K562 (cell line): ENCODE measurements around the gene RPL34. TPM values are rescaled to one million over a fixed set of nuclear protein-coding genes. Genes with fewer than 3 reads are reported as not detected.

ENCODE experiments used
- ATAC-seq: fragments of 200-7000 bp; cut with Tn5 transposase; 3 replicates; pipeline ENCODE4 v1.9.1; 2020; ENCODE audit warnings: moderate library complexity
- BruUV-seq: library from RNA; stranded (reverse); fragments of 400-500 nt; replicated peaks from 2 replicates; lab custom pipeline; 2021; lab: Mats Ljungman, UMichigan
- CTCF ChIA-PET: fragments of 300-600 bp; formaldehyde crosslinking; extraction: SDS; loops from one replicate; lab custom pipeline; 2021; ENCODE audit warnings: low intra/inter-chr PET ratio; lab: Yijun Ruan, JAX
- POLR2A ChIA-PET: fragments of 300-600, 350-650 bp; sonication (Branson Sonifier 250); formaldehyde crosslinking; extraction: SDS; loops from one replicate; lab custom pipeline; 2021; ENCODE audit warnings: antibody characterized with exemption, inconsistent platforms; lab: Yijun Ruan, JAX
- DNase-seq, 4 experiments: peaks; one replicate each; pipeline versions ENCODE4 v3.0.0 to v3.0.0-alpha.2; 2011 to 2018; ENCODE audit warnings: low spot score in 3 of 4, mixed read lengths in 3 of 4; ENCODE audit errors: extremely low read depth in 1 of 4
- FAIRE-seq: peaks from 2 replicates; lab custom pipeline; 2011; peaks lifted over from hg19 to GRCh38; lab: Jason Lieb, UNC
- H2AFZ ChIP-seq: 2 replicates; pipeline ENCODE4 v1.6.0; 2011; ENCODE audit warnings: low read depth, low read length, control low read depth, inconsistent platforms
- H3K27ac ChIP-seq: fragments of 200-600 bp; 3 replicates; pipeline ENCODE4 v1.8.0; 2011; ENCODE audit warnings: low read depth, mild to moderate bottlenecking, control low read depth, inconsistent platforms, low read length, moderate library complexity, mixed read lengths; ENCODE audit errors: extremely low read depth
- H3K27me3 ChIP-seq, 2 experiments: fragments of 300-600 bp in 1 of 2; 2 replicates in 1 of 2; 3 replicates in 1 of 2; pipeline versions ENCODE4 v1.6.0 to v1.8.0; 2011; ENCODE audit warnings: inconsistent platforms in 2 of 2, low read length in 2 of 2, mild to moderate bottlenecking in 1 of 2, mixed read lengths in 1 of 2, moderate library complexity in 1 of 2; ENCODE audit not compliant: control insufficient read depth in 2 of 2, insufficient read depth in 2 of 2
- H3K36me3 ChIP-seq: fragments of 300-600 bp; 3 replicates; pipeline ENCODE4 v1.8.0; 2011; ENCODE audit warnings: mild to moderate bottlenecking, low read length, inconsistent platforms; ENCODE audit not compliant: control insufficient read depth, insufficient read depth
- H3K4me1 ChIP-seq, 2 experiments: fragments of 200-600 bp in 1 of 2; replicated peaks in 1 of 2; 2 replicates in 1 of 2; 3 replicates in 1 of 2; pipeline versions ENCODE4 v1.5.1 to v1.8.0; 2011; ENCODE audit warnings: inconsistent platforms in 2 of 2, low read length in 2 of 2, mild to moderate bottlenecking in 1 of 2, mixed read lengths in 1 of 2, moderate library complexity in 1 of 2; ENCODE audit not compliant: control insufficient read depth in 2 of 2, insufficient read depth in 2 of 2
- H3K4me2 ChIP-seq: 2 replicates; pipeline ENCODE4 v1.6.1; 2011; ENCODE audit warnings: low read length, control low read depth, inconsistent platforms, mixed read lengths; ENCODE audit not compliant: insufficient read depth
- H3K4me3 ChIP-seq: fragments of 200-600 bp; sonication (generic), shearing (Covaris generic); 2 replicates; pipeline ENCODE4 v1.5.1; 2016; ENCODE audit warnings: control low read depth, inconsistent platforms
- H3K79me2 ChIP-seq: fragments of 200-600 bp; 3 replicates; pipeline ENCODE4 v1.8.0; 2011; ENCODE audit warnings: low read length, inconsistent platforms; ENCODE audit not compliant: control insufficient read depth, insufficient read depth
- H3K9ac ChIP-seq, 2 experiments: 2 replicates each; pipeline versions ENCODE4 v1.6.0 to v1.6.1; 2011; ENCODE audit warnings: low read depth in 2 of 2, low read length in 2 of 2, control low read depth in 1 of 2, inconsistent platforms in 1 of 2, mild to moderate bottlenecking in 1 of 2, mixed read lengths in 1 of 2; ENCODE audit not compliant: insufficient read depth in 1 of 2
- H3K9me1 ChIP-seq: one replicate; pipeline ENCODE4 v1.6.0; 2011; ENCODE audit warnings: inconsistent platforms, mild to moderate bottlenecking, low read length, moderate library complexity; ENCODE audit not compliant: control insufficient read depth, insufficient read depth
- H3K9me3 ChIP-seq: replicated peaks from 2 replicates; pipeline ENCODE4 v1.5.1; 2011; ENCODE audit warnings: low read depth, low read length, inconsistent platforms; ENCODE audit not compliant: control insufficient read depth, insufficient read depth
- H4K20me1 ChIP-seq: replicated peaks from 2 replicates; pipeline ENCODE4 v1.6.1; 2011; ENCODE audit warnings: low read length, inconsistent platforms, mixed read lengths; ENCODE audit not compliant: control insufficient read depth, insufficient read depth
- BRD4 ChIP-seq: fragments of 200-600 bp; sonication (generic); IDR thresholded peaks from 2 replicates; pipeline ENCODE4 v1.6.1; 2017; ENCODE audit warnings: inconsistent platforms
- C11orf30 ChIP-seq: fragments of 450-650 bp; IDR thresholded peaks from 2 replicates; pipeline ENCODE4 v1.6.1; 2016; ENCODE audit warnings: low read depth, mild to moderate bottlenecking
- CREM ChIP-seq: IDR thresholded peaks from 2 replicates; pipeline ENCODE4 v1.6.1; 2014; ENCODE audit warnings: antibody characterized with exemption, low read depth
- FOXP4 ChIP-seq: sonication (generic); formaldehyde crosslinking; IDR thresholded peaks from 2 replicates; pipeline ENCODE4 v1.8.0; 2022; ENCODE audit warnings: mild to moderate bottlenecking, missing genetic modification reagents, borderline replicate concordance
- IRF2 ChIP-seq: sonication (generic); formaldehyde crosslinking; IDR thresholded peaks from 2 replicates; pipeline ENCODE4 v1.8.1; 2022; ENCODE audit warnings: mild to moderate bottlenecking, missing genetic modification reagents
- MEF2A ChIP-seq: IDR thresholded peaks from 2 replicates; pipeline ENCODE4 v1.6.1; 2011; ENCODE audit warnings: low read depth, mild to moderate bottlenecking, low read length, moderate library complexity; ENCODE audit not compliant: control insufficient read depth
- MTF1 ChIP-seq: fragments of 250-450 bp; sonication (Bioruptor Pico); IDR thresholded peaks from 2 replicates; pipeline ENCODE4 v1.9.0; 2021; ENCODE audit warnings: moderate library complexity, mild to moderate bottlenecking, inconsistent platforms, borderline replicate concordance
- POLR2A ChIP-seq: fragments of 450-650 bp; conservative IDR thresholded peaks from 2 replicates; pipeline ENCODE4 v1.6.1; 2016
- RBM17 ChIP-seq: fragments of 200-400 bp; formaldehyde crosslinking; IDR thresholded peaks from 2 replicates; pipeline ENCODE4 v1.6.1; 2017; ENCODE audit warnings: low read depth, mild to moderate bottlenecking, low read length, borderline replicate concordance
- TCFL5 ChIP-seq: fragments of 250-450 bp; sonication (Bioruptor Pico); conservative IDR thresholded peaks from 2 replicates; pipeline ENCODE4 v1.6.1; 2021; ENCODE audit warnings: mild to moderate bottlenecking, moderate library complexity, matching md5 sums
- ZBTB17 ChIP-seq: fragments of 450-650 bp; formaldehyde crosslinking; IDR thresholded peaks from 2 replicates; pipeline ENCODE4 v1.4.0; 2020; ENCODE audit warnings: mild to moderate bottlenecking
- ZNF143 ChIP-seq: sonication (generic); formaldehyde crosslinking; IDR thresholded peaks from 2 replicates; pipeline ENCODE4 v1.9.0; 2022; ENCODE audit warnings: mild to moderate bottlenecking, missing genetic modification reagents
- ZNF668 ChIP-seq: fragments of 250-450 bp; sonication (Bioruptor Pico); IDR thresholded peaks from 2 replicates; pipeline ENCODE4 v1.8.0; 2022; ENCODE audit warnings: mild to moderate bottlenecking, inconsistent platforms
- ZNF695 ChIP-seq: fragments of 450-650 bp; formaldehyde crosslinking; IDR thresholded peaks from 2 replicates; pipeline ENCODE4 v1.4.0; 2020; ENCODE audit warnings: mild to moderate bottlenecking, moderate library complexity
- ZNF699 ChIP-seq: fragments of 250-450 bp; sonication (Bioruptor Pico); IDR thresholded peaks from 2 replicates; pipeline ENCODE4 v1.8.0; 2021; ENCODE audit warnings: mild to moderate bottlenecking, moderate library complexity; ENCODE audit not compliant: insufficient replicate concordance
- ZNF76 ChIP-seq: fragments of 250-450 bp; sonication (Bioruptor Pico); IDR thresholded peaks from 2 replicates; pipeline ENCODE4 v1.4.0; 2020; ENCODE audit warnings: mild to moderate bottlenecking, moderate library complexity, borderline replicate concordance
- WGBS: fragments of 100-300 bp; shearing (Covaris generic); methylation state at CpG from one replicate; pipeline ENCODE4 v1.1.6; 2016; ENCODE audit warnings: low coverage, mixed read lengths; ENCODE audit not compliant: insufficient coverage; ENCODE audit errors: missing lambda C conversion rate; 5-methylcytosine and 5-hydroxymethylcytosine counted together
- in situ Hi-C: fragments of 300-500 bp; cut with MboI; formaldehyde crosslinking; loops from 4 replicates; pipeline ENCODE4 v1.15.0; 2018; ENCODE audit warnings: inconsistent platforms, mixed read lengths
- intact Hi-C: fragments of 100-400 bp; cut with micrococcal nuclease; formaldehyde crosslinking; loops from 2 replicates; pipeline ENCODE4 v1.14.2; 2022
- polyA plus RNA-seq, 8 experiments: library from polyadenylated mRNA; depleted of rRNA in 4 of 8; stranded (reverse) in 5 of 8; unstranded in 3 of 8; fragments of >200 nt; fragmentation: Nextera tagmentation in 2 of 8; fragmentation: Illumina TruSeq in 1 of 8; extraction: Ambion mirVana in 2 of 8; extraction: Trizol in 1 of 8; gene quantifications; 2 replicates each; pipeline versions ENCODE4 v1.2.1 to v1.2.3, GENCODE V29; 2011 to 2014; ENCODE audit warnings: inconsistent platforms in 1 of 8, missing spikeins in 1 of 8
- total RNA-seq, 7 experiments: library from RNA; depleted of rRNA in 6 of 7; stranded (reverse); fragments of >200 nt in 6 of 7; fragmentation: Illumina TruSeq in 2 of 7; extraction: Trizol in 2 of 7; gene quantifications; 2 replicates each; pipeline versions ENCODE4 v1.2.1 to v1.2.3, GENCODE V29; 2011 to 2021; ENCODE audit warnings: low replicate concordance in 1 of 7

The RPL34 gene
- total and polyA plus RNA-seq, 9 of the 15 experiments (the other 6 are each of a cell fraction or from before 2014, with no cell fraction given), result 1,612 to 4,502 (median 2,593) TPM

GRCh38 chr4:108635070-108635655 lies 14.8 kb downstream of the RPL34 start:
- TF ChIP-seq POLR2A, result 0 out of 2 replicates have a peak, but pooled peaks have one; percentile 19
- no peak for TF ChIP-seq ZNF699
- TF ChIP-seq, all 486 proteins: peak for 1
- in situ Hi-C loops (no loop called here), intact Hi-C loops (no loop called here)
- Histone ChIP-seq H3K9me3 (no peaks in the 10 kb centered on the region), H3K27me3 (no peaks in the 10 kb centered on the region), H3K9ac (no peak overlapping the region), H3K4me3 (no peak overlapping the region), H3K79me2 (no peaks in the 10 kb centered on the region), H3K36me3 (peaks cover 59% of the 10 kb centered on the region), H3K4me1 (no peaks in the 10 kb centered on the region), H3K4me2 (no peak overlapping the region), H4K20me1 (no peaks in the 10 kb centered on the region), H3K27ac (no peak overlapping the region), H3K9me1 (no peaks in the 10 kb centered on the region), H2AFZ (no peak overlapping the region)
- BruUV-seq, result no TSS peak
- 87% methylated on average over 8 of the region's 8 CpGs for WGBS
- CTCF ChIA-PET, result no interaction called here
- POLR2A ChIA-PET, result interaction anchor here (1.1 to 1.3 kb wide), 2 partner anchors 9 to 15 kb away, joined by 4 to 10 read pairs; partner anchors contain the start of gene RPL34
- FAIRE-seq (no peak), DNase-seq (no peak), ATAC-seq (no peak)

- intact Hi-C loops (no loop called here), in situ Hi-C loops (no loop called here)
- 77% methylated on average over 1 of the region's 1 CpG for WGBS
- no peak overlapping the region for H3K27ac ChIP-seq
- ChIA-PET POLR2A (interaction anchor here (1.1 to 1.3 kb wide), 2 partner anchors 10 to 16 kb away, joined by 4 to 10 read pairs; partner anchors contain the start of gene RPL34), CTCF (no interaction called here)
- no peaks in the 10 kb centered on the region for H3K9me1 ChIP-seq
- H4K20me1 ChIP-seq, result no peaks in the 10 kb centered on the region
- H3K4me1 ChIP-seq, result no peaks in the 10 kb centered on the region
- H3K79me2 ChIP-seq, result no peaks in the 10 kb centered on the region
- no peak for ATAC-seq
- no peak overlapping the region for H3K4me3 ChIP-seq
- H2AFZ ChIP-seq, result no peak overlapping the region
- no peak for DNase-seq
- H3K36me3 ChIP-seq, result peaks cover 49% of the 10 kb centered on the region
- no TSS peak for BruUV-seq
- FAIRE-seq, result no peak
- H3K27me3 ChIP-seq, result no peaks in the 10 kb centered on the region
- H3K9ac ChIP-seq, result no peak overlapping the region
- H3K4me2 ChIP-seq, result no peak overlapping the region
- no peaks in the 10 kb centered on the region for H3K9me3 ChIP-seq
- TF ChIP-seq MEF2A (no peak), TCFL5 (CRISPR knock-in tag) (no peak), FOXP4 (no peak), ZNF76 (no peak), CREM (no peak), ZNF668 (no peak), ZNF143 (CRISPR knock-in tag) (no peak), RBM17 (no peak), C11orf30 (no peak), MTF1 (CRISPR knock-in tag) (no peak), BRD4 (no peak), ZNF695 (no peak), ZBTB17 (CRISPR knock-in tag) (no peak), IRF2 (CRISPR knock-in tag) (no peak)
These were observed 15.9 kb downstream of the RPL34 start for GRCh38 chr4:108636246-108636645.
